Hepatocyte (in vitro differentiated cells): ENCODE measurements around the gene LENEP. TPM values are rescaled to one million over a fixed set of nuclear protein-coding genes. Genes with fewer than 3 reads are reported as not detected.

Experiments
- DNase-seq: peaks from one replicate; pipeline ENCODE4 v3.0.0-alpha.2; 2016; ENCODE audit warnings: low spot score
- H2AFZ ChIP-seq: fragments of 200-600 bp; sonication (generic); 2 replicates; pipeline ENCODE4 v1.6.0; 2016; ENCODE audit warnings: antibody characterized with exemption, mild to moderate bottlenecking
- H3K27ac ChIP-seq: fragments of 200-600 bp; sonication (generic); 2 replicates; pipeline ENCODE4 v1.5.1; 2016; ENCODE audit warnings: mild to moderate bottlenecking
- H3K27me3 ChIP-seq: fragments of 200-600 bp; sonication (generic); 2 replicates; pipeline ENCODE4 v1.6.1; 2016
- H3K36me3 ChIP-seq: fragments of 200-600 bp; sonication (generic); replicated peaks from 2 replicates; pipeline ENCODE4 v1.5.1; 2016; ENCODE audit warnings: low read depth; ENCODE audit not compliant: insufficient read depth
- H3K4me1 ChIP-seq: fragments of 200-600 bp; sonication (generic); 2 replicates; pipeline ENCODE4 v1.5.1; 2016; ENCODE audit warnings: mild to moderate bottlenecking, moderate library complexity; ENCODE audit not compliant: insufficient read depth
- H3K4me2 ChIP-seq: fragments of 200-600 bp; sonication (generic); 2 replicates; pipeline ENCODE4 v1.6.0; 2016
- H3K4me3 ChIP-seq: fragments of 200-600 bp; sonication (generic); 2 replicates; pipeline ENCODE4 v1.5.1; 2016; ENCODE audit warnings: mild to moderate bottlenecking
- H3K79me2 ChIP-seq: fragments of 200-600 bp; sonication (generic); 2 replicates; pipeline ENCODE4 v1.6.0; 2017; ENCODE audit warnings: mild to moderate bottlenecking
- H3K9me2 ChIP-seq: fragments of 200-600 bp; sonication (generic); replicated peaks from 2 replicates; pipeline ENCODE4 v1.6.0; 2017; ENCODE audit warnings: mild to moderate bottlenecking; ENCODE audit not compliant: insufficient read depth
- H3K9me3 ChIP-seq: fragments of 200-600 bp; sonication (generic); 2 replicates; pipeline ENCODE4 v1.5.1; 2016; ENCODE audit warnings: low read depth, mild to moderate bottlenecking
- H4K20me1 ChIP-seq: fragments of 200-600 bp; sonication (generic); 2 replicates; pipeline ENCODE4 v1.6.0; 2016; ENCODE audit warnings: mild to moderate bottlenecking; ENCODE audit not compliant: insufficient read depth, poor library complexity, severe bottlenecking
- CTCF ChIP-seq: fragments of 200-600 bp; sonication (generic); IDR thresholded peaks from 2 replicates; pipeline ENCODE4 v1.5.1; 2016; ENCODE audit warnings: antibody characterized with exemption, mild to moderate bottlenecking; ENCODE audit not compliant: poor library complexity
- EZH2 ChIP-seq: fragments of 200-600 bp; sonication (generic); IDR thresholded peaks from 2 replicates; pipeline ENCODE4 v1.6.1; 2016; ENCODE audit warnings: antibody characterized with exemption, mild to moderate bottlenecking, borderline replicate concordance
- EZH2phosphoT487 ChIP-seq: fragments of 200-600 bp; sonication (generic); IDR thresholded peaks from one replicate; pipeline ENCODE4 v1.6.1; 2018; ENCODE audit warnings: antibody characterized with exemption, mild to moderate bottlenecking, low read depth, moderate library complexity; ENCODE audit not compliant: unreplicated experiment, severe bottlenecking
- WGBS: methylation state at CpG from one replicate; pipeline ENCODE4 v1.1.6; 2016; ENCODE audit warnings: low lambda C conversion rate; ENCODE audit errors: missing lambda C conversion rate; 5-methylcytosine and 5-hydroxymethylcytosine counted together
- polyA plus RNA-seq: library from polyadenylated mRNA; unstranded; fragments of >200 nt; fragmentation: Nextera tagmentation; extraction: Ambion mirVana; gene quantifications from 2 replicates; pipeline ENCODE4 v1.2.1, GENCODE V29; 2016
- total RNA-seq: library from RNA; depleted of rRNA; stranded (reverse); fragments of >200 nt; gene quantifications from 2 replicates; pipeline ENCODE4 v1.2.3, GENCODE V29; 2014

LENEP gene
- total and polyA plus RNA-seq, 2 experiments from 2014 or later = not detected

GRCh38 chr1:154957091-154957657 lies 36.2 kb upstream of the LENEP start:
- no peaks in the 10 kb centered on the region for H3K36me3 ChIP-seq

GRCh38 chr1:154958036-154958435 lies 35.4 kb upstream of the LENEP start:
- Histone ChIP-seq H3K79me2 (peaks cover 59% of the 10 kb centered on the region), H3K27ac (no peak overlapping the region), H3K4me1 (peaks cover 45% of the 10 kb centered on the region), H3K9me3 (no peaks in the 10 kb centered on the region), H3K27me3 (no peaks in the 10 kb centered on the region), H3K4me2 (no peak overlapping the region), H4K20me1 (no peaks in the 10 kb centered on the region), H3K4me3 (no peak overlapping the region), H2AFZ (no peak overlapping the region), H3K9me2 (no peaks in the 10 kb centered on the region), H3K36me3 (no peaks in the 10 kb centered on the region)
- TF ChIP-seq EZH2phosphoT487 (no peak), CTCF (no peak), EZH2 (no peak)
- DNase-seq = no peak
- 90% methylated on average over 2 of the region's 2 CpGs for WGBS

More at GRCh38 chr1:154957091-154957657, 36.2 kb upstream of the LENEP start:
- no peak for DNase-seq
- peak overlapping the region; percentile 65 for H3K27ac ChIP-seq
- no peak overlapping the region for H2AFZ ChIP-seq
- no peaks in the 10 kb centered on the region for H4K20me1 ChIP-seq
- TF ChIP-seq EZH2phosphoT487 = no peak
- TF ChIP-seq CTCF = no peak
- no peak for TF ChIP-seq EZH2
- H3K4me2 ChIP-seq = peak overlapping the region; percentile 77
- H3K4me1 ChIP-seq = peaks cover 38% of the 10 kb centered on the region
- H3K79me2 ChIP-seq = peaks cover 60% of the 10 kb centered on the region
- H3K9me2 ChIP-seq = no peaks in the 10 kb centered on the region
- H3K9me3 ChIP-seq = no peaks in the 10 kb centered on the region
- H3K27me3 ChIP-seq = no peaks in the 10 kb centered on the region
- 51% methylated on average over 9 of the region's 9 CpGs for WGBS
- no peak overlapping the region for H3K4me3 ChIP-seq

DNA sequence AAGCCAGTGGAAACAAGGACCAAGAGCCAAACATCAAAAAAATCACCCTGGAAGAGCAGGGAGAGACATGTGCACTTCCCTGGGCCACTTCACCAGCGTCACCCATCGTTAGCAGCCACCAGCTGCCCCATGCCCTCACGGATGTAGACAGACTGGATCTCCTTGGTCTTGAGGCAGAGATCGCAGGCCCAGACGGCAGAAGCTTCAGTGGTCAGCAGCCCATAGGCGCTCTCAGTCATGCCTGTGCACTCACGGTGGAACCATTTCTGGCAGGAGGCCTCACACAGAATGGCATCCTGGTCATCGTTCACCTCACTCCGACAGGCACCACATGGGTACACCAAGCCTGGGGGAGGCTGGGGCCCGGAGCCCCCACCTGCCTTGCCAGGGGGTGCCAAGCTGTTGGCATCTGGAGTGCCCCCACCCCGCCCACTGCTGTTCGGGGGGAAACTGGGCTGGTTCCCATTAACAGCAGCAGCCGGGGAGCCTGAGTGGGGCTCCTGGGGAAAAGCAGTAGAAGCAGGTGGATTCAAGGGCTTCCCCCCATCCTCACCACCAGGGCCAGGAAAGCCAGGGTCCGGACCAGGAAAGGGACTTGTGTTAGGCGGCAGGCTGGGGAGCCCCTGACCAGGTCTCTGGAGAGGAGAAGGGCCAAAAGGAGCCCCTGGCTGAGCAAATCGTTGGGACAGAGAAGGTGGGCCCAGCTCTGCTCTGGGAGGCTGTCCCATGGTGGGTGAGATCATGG lies 34.5 kb upstream of the LENEP start:
- 97% methylated on average over 16 of the region's 16 CpGs for WGBS

More for the DNA sequence above, 34.5 kb upstream of the LENEP start:
- Histone ChIP-seq H3K79me2 (peaks cover 59% of the 10 kb centered on the region), H3K27me3 (no peaks in the 10 kb centered on the region), H3K4me1 (peaks cover 44% of the 10 kb centered on the region), H3K36me3 (no peaks in the 10 kb centered on the region), H3K27ac (no peak overlapping the region), H4K20me1 (no peaks in the 10 kb centered on the region), H3K9me3 (no peaks in the 10 kb centered on the region), H3K4me2 (no peak overlapping the region), H2AFZ (no peak overlapping the region), H3K4me3 (no peak overlapping the region), H3K9me2 (no peaks in the 10 kb centered on the region)
- TF ChIP-seq CTCF (no peak), EZH2 (no peak), EZH2phosphoT487 (no peak)
- no peak for DNase-seq
